HCT116 (cell line): ENCODE measurements around the gene BOC. TPM values are rescaled to one million over a fixed set of nuclear protein-coding genes. Genes with fewer than 3 reads are reported as not detected.

Experiments
- ATAC-seq: fragments of 200-7000 bp; cut with Tn5 transposase; 2 replicates; pipeline ENCODE4 v1.9.1; 2020; ENCODE audit warnings: mild to moderate bottlenecking, moderate library complexity
- BruUV-seq: library from RNA; stranded (reverse); fragments of 400-500 nt; replicated peaks from 2 replicates; lab custom pipeline; 2021; lab: Mats Ljungman, UMichigan
- CTCF ChIA-PET: fragments of 300-600 bp; sonication (Branson Sonifier 250); formaldehyde crosslinking; loops from one replicate; lab custom pipeline; 2021; ENCODE audit warnings: antibody characterized with exemption; lab: Charles Lee
- POLR2A ChIA-PET: fragments of 300-600, 350-600 bp; sonication (Branson Sonifier 250); formaldehyde crosslinking; loops from one replicate; lab custom pipeline; 2021; ENCODE audit warnings: antibody characterized with exemption; lab: Charles Lee
- RAD21 ChIA-PET, 2 experiments: fragments of 300-600 bp; sonication (Branson Sonifier 250); formaldehyde crosslinking; loops; one replicate each; lab custom pipeline; 2023; ENCODE audit warnings: low total read pairs in 2 of 2; ENCODE audit not compliant: uncharacterized antibody in 2 of 2, unreplicated experiment in 2 of 2, low non-redundant PET in 1 of 2; lab: Charles Lee
- DNase-seq: peaks from one replicate; pipeline ENCODE4 v3.0.0-alpha.2; 2010; ENCODE audit warnings: low read depth, low spot score
- H2AFZ ChIP-seq: fragments of 200-600 bp; shearing (Covaris generic), sonication (generic); 2 replicates; pipeline ENCODE4 v1.6.1; 2017; ENCODE audit warnings: low read depth, mixed run types, mixed read lengths, antibody characterized with exemption, low read length; ENCODE audit not compliant: poor library complexity, severe bottlenecking
- H3K27ac ChIP-seq: 2 replicates; pipeline ENCODE4 v1.5.1; 2012; ENCODE audit warnings: low read depth, low read length
- H3K27me3 ChIP-seq: fragments of 200-600 bp; sonication (generic); 2 replicates; pipeline ENCODE4 v1.6.1; 2016; ENCODE audit warnings: mixed run types, low read length, mixed read lengths; ENCODE audit not compliant: insufficient read depth
- H3K36me3 ChIP-seq, 2 experiments: fragments of 200-500 bp in 1 of 2; fragments of 200-600 bp in 1 of 2; sonication (Bioruptor generic) in 1 of 2; sonication (generic) in 1 of 2; 2 replicates each; pipeline versions ENCODE4 v1.5.1 to v1.6.1; 2014 to 2016; ENCODE audit warnings: low read length in 2 of 2, inconsistent platforms in 1 of 2, mixed read lengths in 1 of 2, mixed run types in 1 of 2; ENCODE audit not compliant: insufficient read depth in 2 of 2, control insufficient read depth in 1 of 2
- H3K4me1 ChIP-seq, 2 experiments: fragments of 200-600 bp in 1 of 2; sonication (generic) in 1 of 2; 2 replicates each; pipeline versions ENCODE4 v1.5.1 to v1.6.1; 2012 to 2017; ENCODE audit warnings: low read length in 2 of 2, inconsistent platforms in 1 of 2, mild to moderate bottlenecking in 1 of 2, mixed read lengths in 1 of 2, mixed run types in 1 of 2, moderate library complexity in 1 of 2; ENCODE audit not compliant: insufficient read depth in 2 of 2, control insufficient read depth in 1 of 2
- H3K4me2 ChIP-seq: fragments of 200-600 bp; sonication (generic); 2 replicates; pipeline ENCODE4 v1.6.1; 2017; ENCODE audit warnings: mixed run types, low read length, mixed read lengths
- H3K4me3 ChIP-seq, 2 experiments: fragments of 200-600 bp in 1 of 2; sonication (generic) in 1 of 2; replicated peaks in 1 of 2; 2 replicates each; pipeline ENCODE4 v1.5.1; 2011 to 2016; ENCODE audit warnings: low read length in 2 of 2, control low read depth in 1 of 2, low read depth in 1 of 2, mild to moderate bottlenecking in 1 of 2, mixed read lengths in 1 of 2, mixed run types in 1 of 2
- H3K79me2 ChIP-seq: fragments of 200-600 bp; sonication (generic); 2 replicates; pipeline ENCODE4 v1.6.1; 2017; ENCODE audit warnings: mild to moderate bottlenecking, mixed run types, low read length, moderate library complexity, mixed read lengths; ENCODE audit not compliant: insufficient read depth
- H3K9ac ChIP-seq: fragments of 200-600 bp; sonication (generic); 2 replicates; pipeline ENCODE4 v1.6.1; 2016; ENCODE audit warnings: low read length, mixed read lengths
- H3K9me2 ChIP-seq: fragments of 200-600 bp; sonication (generic), shearing (Covaris generic); 2 replicates; pipeline ENCODE4 v1.6.1; 2017; ENCODE audit warnings: mixed run types, mild to moderate bottlenecking, moderate library complexity; ENCODE audit not compliant: insufficient read depth
- H3K9me3 ChIP-seq, 2 experiments: fragments of 200-500 bp in 1 of 2; fragments of 200-600 bp in 1 of 2; sonication (Bioruptor generic) in 1 of 2; sonication (generic) in 1 of 2; 2 replicates each; pipeline ENCODE4 v1.6.1; 2014 to 2017; ENCODE audit warnings: low read length in 2 of 2, mixed read lengths in 2 of 2, inconsistent platforms in 1 of 2, low read depth in 1 of 2, mild to moderate bottlenecking in 1 of 2, mixed run types in 1 of 2, moderate library complexity in 1 of 2; ENCODE audit not compliant: control insufficient read depth in 1 of 2, insufficient read depth in 1 of 2
- H4K20me1 ChIP-seq: fragments of 200-600 bp; sonication (generic), shearing (Covaris generic); 2 replicates; pipeline ENCODE4 v1.6.1; 2017; ENCODE audit warnings: mixed run types, mild to moderate bottlenecking, moderate library complexity; ENCODE audit not compliant: insufficient read depth
- EGR1 ChIP-seq: IDR thresholded peaks from 2 replicates; pipeline ENCODE4 v1.6.1; 2012; ENCODE audit warnings: low read depth
- EZH2 ChIP-seq: fragments of 200-600 bp; sonication (generic); IDR thresholded peaks from 2 replicates; pipeline ENCODE4 v1.6.1; 2017; ENCODE audit warnings: antibody characterized with exemption, mixed run types
- JUND ChIP-seq: IDR thresholded peaks from 2 replicates; pipeline ENCODE4 v1.6.1; 2012
- POLR2AphosphoS5 ChIP-seq: IDR thresholded peaks from 2 replicates; pipeline ENCODE4 v1.6.1; 2011; ENCODE audit warnings: mild to moderate bottlenecking, low read depth, low read length, moderate library complexity
- RAD21 ChIP-seq: IDR thresholded peaks from 2 replicates; pipeline ENCODE4 v1.6.1; 2012; ENCODE audit warnings: low read depth, mild to moderate bottlenecking
- SP1 ChIP-seq: IDR thresholded peaks from 2 replicates; pipeline ENCODE4 v1.6.1; 2012; ENCODE audit warnings: low read depth
- SRF ChIP-seq: IDR thresholded peaks from 2 replicates; pipeline ENCODE4 v1.6.1; 2012; ENCODE audit warnings: low read depth
- YY1 ChIP-seq: IDR thresholded peaks from 2 replicates; pipeline ENCODE4 v1.6.1; 2011; ENCODE audit warnings: low read length, low read depth, moderate library complexity, mild to moderate bottlenecking; ENCODE audit not compliant: insufficient replicate concordance; ENCODE audit errors: extremely low read depth
- ZFX ChIP-seq: fragments of 450-650 bp; IDR thresholded peaks from 2 replicates; pipeline ENCODE4 v1.6.1; 2017
- ZNF274 ChIP-seq: fragments of 200-500 bp; sonication (Bioruptor generic); IDR thresholded peaks from 2 replicates; pipeline ENCODE4 v1.6.1; 2014; ENCODE audit warnings: mild to moderate bottlenecking, low read depth, low read length, inconsistent platforms
- intact Hi-C: fragments of 100-400 bp; cut with micrococcal nuclease; formaldehyde crosslinking; loops from 2 replicates; pipeline ENCODE4 v1.10.0; 2022
- total RNA-seq: library from RNA; stranded (reverse); gene quantifications from one replicate; pipeline ENCODE4 v1.2.1, GENCODE V29; 2021; ENCODE audit not compliant: unreplicated experiment
- TF ChIP-seq, protein P1 (sequence below), 3 experiments: fragments of 200-600 bp in 1 of 3; sonication (generic) in 1 of 3; IDR thresholded peaks in 2 of 3; conservative IDR thresholded peaks in 1 of 3; 2 replicates each; pipeline ENCODE4 v1.5.1; 2012 to 2017; ENCODE audit warnings: low read depth in 2 of 3, low read length in 2 of 3, antibody characterized with exemption in 1 of 3, borderline replicate concordance in 1 of 3, control low read depth in 1 of 3, mild to moderate bottlenecking in 1 of 3, mixed read lengths in 1 of 3, mixed run types in 1 of 3, moderate library complexity in 1 of 3; ENCODE audit not compliant: insufficient read depth in 1 of 3
- TF ChIP-seq, protein P2 (sequence below): IDR thresholded peaks from 2 replicates; pipeline ENCODE4 v1.6.1; 2012
- TF ChIP-seq, protein P3 (sequence below): IDR thresholded peaks from 2 replicates; pipeline ENCODE4 v1.6.1; 2012
- TF ChIP-seq, protein P4 (sequence below): IDR thresholded peaks from 2 replicates; pipeline ENCODE4 v1.6.1; 2012; ENCODE audit warnings: low read depth

The BOC gene
- total RNA-seq, 1 experiment from 2014 or later: 3.3 TPM

- TF ChIP-seq, protein P1, sequence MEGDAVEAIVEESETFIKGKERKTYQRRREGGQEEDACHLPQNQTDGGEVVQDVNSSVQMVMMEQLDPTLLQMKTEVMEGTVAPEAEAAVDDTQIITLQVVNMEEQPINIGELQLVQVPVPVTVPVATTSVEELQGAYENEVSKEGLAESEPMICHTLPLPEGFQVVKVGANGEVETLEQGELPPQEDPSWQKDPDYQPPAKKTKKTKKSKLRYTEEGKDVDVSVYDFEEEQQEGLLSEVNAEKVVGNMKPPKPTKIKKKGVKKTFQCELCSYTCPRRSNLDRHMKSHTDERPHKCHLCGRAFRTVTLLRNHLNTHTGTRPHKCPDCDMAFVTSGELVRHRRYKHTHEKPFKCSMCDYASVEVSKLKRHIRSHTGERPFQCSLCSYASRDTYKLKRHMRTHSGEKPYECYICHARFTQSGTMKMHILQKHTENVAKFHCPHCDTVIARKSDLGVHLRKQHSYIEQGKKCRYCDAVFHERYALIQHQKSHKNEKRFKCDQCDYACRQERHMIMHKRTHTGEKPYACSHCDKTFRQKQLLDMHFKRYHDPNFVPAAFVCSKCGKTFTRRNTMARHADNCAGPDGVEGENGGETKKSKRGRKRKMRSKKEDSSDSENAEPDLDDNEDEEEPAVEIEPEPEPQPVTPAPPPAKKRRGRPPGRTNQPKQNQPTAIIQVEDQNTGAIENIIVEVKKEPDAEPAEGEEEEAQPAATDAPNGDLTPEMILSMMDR (IDR thresholded peaks at IDR 0.05 in 2 of 3, conservative IDR thresholded peaks at IDR 0.05 in 1 of 3; ENCODE audit: borderline replicate concordance in 1 of 3, insufficient read depth in 1 of 3, low read depth in 2 of 3, low read length in 2 of 3): no peak
- TF ChIP-seq POLR2AphosphoS5 (no peak), SP1 (no peak), RAD21 (no peak)
These were observed 38.2 kb downstream of the BOC start (continued) for GRCh38 chr3:113249601-113250000.

GRCh38 chr3:113250566-113250965 lies 39.2 kb downstream of the BOC start:
- RAD21 ChIA-PET: no interaction called here

More at GRCh38 chr3:113250566-113250965, 39.2 kb downstream of the BOC start:
- H3K4me3 ChIP-seq: no peak overlapping the region
- TF ChIP-seq JUND: no peak
- TF ChIP-seq, protein P2, sequence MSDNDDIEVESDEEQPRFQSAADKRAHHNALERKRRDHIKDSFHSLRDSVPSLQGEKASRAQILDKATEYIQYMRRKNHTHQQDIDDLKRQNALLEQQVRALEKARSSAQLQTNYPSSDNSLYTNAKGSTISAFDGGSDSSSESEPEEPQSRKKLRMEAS: no peak
- TF ChIP-seq POLR2AphosphoS5: no peak
- TF ChIP-seq RAD21: no peak
- TF ChIP-seq SP1: no peak
- TF ChIP-seq YY1: no peak
- TF ChIP-seq, protein P3, sequence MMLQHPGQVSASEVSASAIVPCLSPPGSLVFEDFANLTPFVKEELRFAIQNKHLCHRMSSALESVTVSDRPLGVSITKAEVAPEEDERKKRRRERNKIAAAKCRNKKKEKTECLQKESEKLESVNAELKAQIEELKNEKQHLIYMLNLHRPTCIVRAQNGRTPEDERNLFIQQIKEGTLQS: no peak
- TF ChIP-seq EZH2: no peak
- TF ChIP-seq ZFX: no peak
- TF ChIP-seq SRF: no peak
- TF ChIP-seq EGR1: no peak
- no peak for TF ChIP-seq ZNF274
- TF ChIP-seq, protein P4, sequence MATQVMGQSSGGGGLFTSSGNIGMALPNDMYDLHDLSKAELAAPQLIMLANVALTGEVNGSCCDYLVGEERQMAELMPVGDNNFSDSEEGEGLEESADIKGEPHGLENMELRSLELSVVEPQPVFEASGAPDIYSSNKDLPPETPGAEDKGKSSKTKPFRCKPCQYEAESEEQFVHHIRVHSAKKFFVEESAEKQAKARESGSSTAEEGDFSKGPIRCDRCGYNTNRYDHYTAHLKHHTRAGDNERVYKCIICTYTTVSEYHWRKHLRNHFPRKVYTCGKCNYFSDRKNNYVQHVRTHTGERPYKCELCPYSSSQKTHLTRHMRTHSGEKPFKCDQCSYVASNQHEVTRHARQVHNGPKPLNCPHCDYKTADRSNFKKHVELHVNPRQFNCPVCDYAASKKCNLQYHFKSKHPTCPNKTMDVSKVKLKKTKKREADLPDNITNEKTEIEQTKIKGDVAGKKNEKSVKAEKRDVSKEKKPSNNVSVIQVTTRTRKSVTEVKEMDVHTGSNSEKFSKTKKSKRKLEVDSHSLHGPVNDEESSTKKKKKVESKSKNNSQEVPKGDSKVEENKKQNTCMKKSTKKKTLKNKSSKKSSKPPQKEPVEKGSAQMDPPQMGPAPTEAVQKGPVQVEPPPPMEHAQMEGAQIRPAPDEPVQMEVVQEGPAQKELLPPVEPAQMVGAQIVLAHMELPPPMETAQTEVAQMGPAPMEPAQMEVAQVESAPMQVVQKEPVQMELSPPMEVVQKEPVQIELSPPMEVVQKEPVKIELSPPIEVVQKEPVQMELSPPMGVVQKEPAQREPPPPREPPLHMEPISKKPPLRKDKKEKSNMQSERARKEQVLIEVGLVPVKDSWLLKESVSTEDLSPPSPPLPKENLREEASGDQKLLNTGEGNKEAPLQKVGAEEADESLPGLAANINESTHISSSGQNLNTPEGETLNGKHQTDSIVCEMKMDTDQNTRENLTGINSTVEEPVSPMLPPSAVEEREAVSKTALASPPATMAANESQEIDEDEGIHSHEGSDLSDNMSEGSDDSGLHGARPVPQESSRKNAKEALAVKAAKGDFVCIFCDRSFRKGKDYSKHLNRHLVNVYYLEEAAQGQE: no peak
- H3K9me2 ChIP-seq: no peaks in the 10 kb centered on the region
- no peaks in the 10 kb centered on the region for H3K36me3 ChIP-seq
- BruUV-seq: no TSS peak
- no peak overlapping the region for H3K4me2 ChIP-seq
- no peaks in the 10 kb centered on the region for H3K9me3 ChIP-seq
- CTCF ChIA-PET: no interaction called here
- no peak for DNase-seq
- H3K79me2 ChIP-seq: no peaks in the 10 kb centered on the region
- no peak overlapping the region for H2AFZ ChIP-seq
- no peaks in the 10 kb centered on the region for H3K27me3 ChIP-seq
- no peak overlapping the region for H3K27ac ChIP-seq
- no peaks in the 10 kb centered on the region for H4K20me1 ChIP-seq
- H3K9ac ChIP-seq: no peak overlapping the region
- no peak for ATAC-seq
- intact Hi-C loops: no loop called here
- no peaks in the 10 kb centered on the region for H3K4me1 ChIP-seq
- POLR2A ChIA-PET: no interaction called here
